ENCODE measurements around the gene USP30. TPM values are rescaled to one million over a fixed set of nuclear protein-coding genes. Genes with fewer than 3 reads are reported as not detected.
A peak's percentile ranks its signal among the peaks of the same experiment; 100 is the strongest.

Gene USP30
- total RNA-seq, 1 experiment from 2014 or later = 6.2 TPM

DNA sequence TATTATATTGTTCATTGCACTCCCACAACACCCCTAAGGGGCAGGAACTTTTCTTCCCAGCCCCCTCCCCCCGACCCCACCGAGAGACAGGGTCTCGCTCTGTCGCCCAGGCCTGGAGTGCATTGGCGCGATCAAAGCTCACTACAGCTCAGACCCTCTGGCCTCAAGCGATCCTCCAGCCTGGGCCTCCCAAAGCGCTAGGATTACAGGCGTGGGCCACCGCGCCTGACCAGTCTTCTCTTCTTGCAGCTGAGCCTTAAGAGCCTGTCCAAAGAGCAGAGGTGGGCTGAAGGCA lies 44.7 kb downstream of the USP30 start:
- DNase-seq (ENCODE audit: low spot score) = no peak

DNA sequence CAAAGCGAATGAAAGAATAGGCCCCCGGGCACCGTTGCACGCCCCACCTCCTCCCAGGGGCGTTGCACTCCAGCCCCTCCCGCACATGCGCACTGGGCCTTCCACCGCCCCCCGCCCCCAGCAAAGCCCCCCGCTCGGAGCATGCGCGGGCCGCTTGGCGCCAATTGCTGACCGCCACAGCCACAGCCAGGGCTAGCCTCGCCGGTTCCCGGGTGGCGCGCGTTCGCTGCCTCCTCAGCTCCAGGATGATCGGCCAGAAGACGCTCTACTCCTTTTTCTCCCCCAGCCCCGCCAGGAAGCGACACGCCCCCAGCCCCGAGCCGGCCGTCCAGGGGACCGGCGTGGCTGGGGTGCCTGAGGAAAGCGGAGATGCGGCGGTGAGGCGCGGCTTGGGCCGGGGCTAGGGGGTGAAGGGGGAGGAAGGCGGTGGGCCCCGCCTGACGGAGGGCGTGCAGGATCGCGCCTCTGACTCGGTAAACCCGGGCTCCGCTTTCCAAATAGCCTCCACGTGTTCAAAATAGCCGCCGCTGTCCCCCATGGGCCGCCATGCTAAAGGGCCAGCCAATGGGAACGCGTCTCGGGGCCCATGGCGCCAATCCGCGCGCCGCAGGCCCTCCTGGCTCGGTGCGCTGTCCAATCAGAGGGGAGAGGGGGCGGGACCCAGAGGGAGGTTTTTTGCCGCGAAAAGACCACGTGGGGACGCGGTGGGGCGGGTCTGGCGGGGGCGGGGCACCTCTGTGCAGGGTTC lies 45.2 kb downstream of the USP30 start, which contains the start of gene UNG:
Gene UNG, plus strand, starts transcription at position 163 of the 748 bp plus-strand sequence. Its CDS starts 83 bp downstream, at position 246.
- DNase-seq (ENCODE audit: low spot score) = peak; percentile 95

DNA sequence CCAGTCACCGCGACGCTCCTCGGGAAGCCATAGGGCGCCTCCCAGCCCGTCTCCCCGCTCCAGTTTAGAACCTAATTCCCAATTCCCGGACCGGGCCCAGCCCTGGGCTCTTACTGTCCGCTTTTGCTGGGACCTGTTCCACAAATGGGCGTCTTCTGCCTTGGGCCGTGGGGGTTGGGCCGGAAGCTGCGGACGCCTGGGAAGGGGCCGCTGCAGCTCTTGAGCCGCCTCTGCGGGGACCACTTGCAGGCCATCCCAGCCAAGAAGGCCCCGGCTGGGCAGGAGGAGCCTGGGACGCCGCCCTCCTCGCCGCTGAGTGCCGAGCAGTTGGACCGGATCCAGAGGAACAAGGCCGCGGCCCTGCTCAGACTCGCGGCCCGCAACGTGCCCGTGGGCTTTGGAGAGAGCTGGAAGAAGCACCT lies 45.8 kb downstream of the USP30 start:
- peak; percentile 47 for DNase-seq (ENCODE audit: low spot score)

DNA sequence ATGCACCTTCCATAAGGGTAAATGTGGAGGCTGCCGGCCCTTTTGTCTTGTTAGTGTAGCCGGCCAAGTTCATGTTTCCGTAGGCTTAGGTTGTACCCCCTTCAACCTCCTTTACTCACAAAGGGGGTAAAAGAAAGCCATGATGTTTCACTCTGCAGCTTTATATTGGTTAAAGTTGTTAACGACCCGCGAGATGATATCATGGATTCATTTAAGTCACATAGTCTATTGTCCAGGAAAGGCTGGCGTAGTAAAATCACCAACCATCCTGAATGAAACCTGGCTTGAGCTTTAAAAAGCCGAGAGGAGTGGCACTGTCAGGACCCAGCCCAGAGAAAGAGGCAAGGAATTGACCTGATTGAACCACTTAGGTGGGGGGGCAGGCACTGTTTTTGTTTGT lies 46.3 kb downstream of the USP30 start:
- DNase-seq (ENCODE audit: low spot score) = peak; percentile 18

DNA sequence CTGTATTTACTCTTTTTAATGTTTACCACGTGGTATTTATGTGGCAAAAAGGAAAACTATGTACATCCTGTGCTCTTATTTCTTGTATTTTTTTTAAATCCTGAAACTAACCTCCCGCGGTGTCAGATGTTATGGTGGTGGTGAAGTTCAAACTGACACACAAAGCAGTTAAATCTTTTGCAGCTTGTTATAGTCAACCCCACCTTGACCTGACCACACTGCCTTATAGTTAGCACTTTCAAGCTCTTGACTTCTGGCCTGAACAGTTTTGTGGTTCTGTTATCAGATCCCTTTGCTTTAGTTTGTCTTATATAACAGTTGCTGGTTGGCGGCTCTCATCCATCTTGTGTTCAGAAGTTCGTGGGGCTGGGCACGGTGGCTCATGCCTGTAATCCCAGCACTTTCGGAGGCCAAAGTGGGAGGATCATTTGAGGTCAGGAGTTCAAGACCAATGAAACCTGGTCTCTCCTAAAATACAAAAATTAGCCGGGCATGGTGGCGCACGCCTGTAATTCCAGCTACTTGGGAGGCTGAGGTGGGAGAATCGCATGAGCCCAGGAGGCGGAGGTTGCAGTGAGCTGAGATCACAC lies 47.1 kb downstream of the USP30 start:
- DNase-seq (ENCODE audit: low spot score) = no peak

DNA sequence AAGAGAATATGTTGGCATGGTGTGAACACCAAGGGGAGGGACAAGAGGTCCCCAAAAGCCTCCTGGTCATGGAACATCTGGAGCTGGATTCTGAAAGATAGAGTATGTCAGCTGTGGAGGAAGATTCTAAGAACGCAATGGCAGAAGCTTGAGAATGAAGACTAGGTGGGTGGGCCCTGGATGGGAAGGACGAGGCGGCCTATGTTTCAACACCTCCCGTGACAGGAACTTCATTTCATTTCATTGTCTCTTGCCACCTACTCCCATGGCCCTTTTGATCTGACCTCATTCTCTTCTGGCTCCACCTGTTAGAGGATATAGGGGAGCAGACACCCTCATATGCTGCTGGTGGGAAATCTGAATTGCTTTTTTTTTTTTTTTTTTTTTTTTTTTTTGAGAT lies 48.4 kb downstream of the USP30 start:
- no peak for DNase-seq (ENCODE audit: low spot score)

DNA sequence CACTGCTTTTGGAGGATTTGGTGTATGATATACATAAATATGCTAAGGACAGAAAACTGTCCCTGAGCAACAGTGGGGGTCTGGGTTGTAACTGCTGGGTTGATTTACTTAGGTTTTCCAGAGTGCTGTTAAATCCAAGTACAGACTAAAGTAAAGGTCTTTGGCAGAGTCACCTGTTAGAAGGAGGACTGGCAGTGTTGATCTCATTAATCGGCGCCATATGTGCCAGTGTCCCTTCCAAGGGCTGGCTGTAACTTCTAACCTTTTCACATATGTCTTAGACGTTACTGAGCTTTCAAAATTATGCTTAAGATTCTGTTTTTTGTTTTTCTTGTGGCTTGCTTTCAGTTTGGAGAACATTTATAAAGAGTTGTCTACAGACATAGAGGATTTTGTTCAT lies 50.1 kb downstream of the USP30 start:
- DNase-seq (ENCODE audit: low spot score) = no peak

DNA sequence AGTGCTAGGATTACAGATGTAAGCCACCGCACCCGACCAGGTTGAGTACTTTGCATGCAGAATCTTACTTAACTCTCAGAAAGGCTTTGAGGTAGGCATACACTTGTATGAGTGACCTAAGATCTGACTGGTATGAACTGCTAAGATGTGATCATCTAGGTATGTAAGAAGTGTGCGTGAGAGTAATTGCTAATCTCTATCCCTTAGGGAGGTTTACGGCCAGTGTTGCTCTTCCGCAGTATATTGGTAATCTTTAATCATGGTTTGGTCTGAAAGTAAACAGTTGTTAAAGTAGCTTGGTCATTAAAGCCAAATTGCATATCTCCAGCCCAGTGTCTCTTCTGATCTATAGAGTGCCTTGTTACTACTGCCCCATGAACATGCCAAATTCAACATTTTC lies 52.8 kb downstream of the USP30 start:
- no peak for DNase-seq (ENCODE audit: low spot score)

DNA sequence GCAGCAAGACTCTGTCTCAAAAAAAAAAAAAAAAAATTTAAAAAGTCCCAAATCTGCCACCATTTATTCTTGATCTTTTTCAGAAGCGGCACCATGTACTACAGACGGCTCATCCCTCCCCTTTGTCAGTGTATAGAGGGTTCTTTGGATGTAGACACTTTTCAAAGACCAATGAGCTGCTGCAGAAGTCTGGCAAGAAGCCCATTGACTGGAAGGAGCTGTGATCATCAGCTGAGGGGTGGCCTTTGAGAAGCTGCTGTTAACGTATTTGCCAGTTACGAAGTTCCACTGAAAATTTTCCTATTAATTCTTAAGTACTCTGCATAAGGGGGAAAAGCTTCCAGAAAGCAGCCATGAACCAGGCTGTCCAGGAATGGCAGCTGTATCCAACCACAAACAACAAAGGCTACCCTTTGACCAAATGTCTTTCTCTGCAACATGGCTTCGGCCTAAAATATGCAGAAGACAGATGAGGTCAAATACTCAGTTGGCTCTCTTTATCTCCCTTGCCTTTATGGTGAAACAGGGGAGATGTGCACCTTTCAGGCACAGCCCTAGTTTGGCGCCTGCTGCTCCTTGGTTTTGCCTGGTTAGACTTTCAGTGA lies 57.5 kb downstream of the USP30 start:
- no peak for DNase-seq (ENCODE audit: low spot score)

DNA sequence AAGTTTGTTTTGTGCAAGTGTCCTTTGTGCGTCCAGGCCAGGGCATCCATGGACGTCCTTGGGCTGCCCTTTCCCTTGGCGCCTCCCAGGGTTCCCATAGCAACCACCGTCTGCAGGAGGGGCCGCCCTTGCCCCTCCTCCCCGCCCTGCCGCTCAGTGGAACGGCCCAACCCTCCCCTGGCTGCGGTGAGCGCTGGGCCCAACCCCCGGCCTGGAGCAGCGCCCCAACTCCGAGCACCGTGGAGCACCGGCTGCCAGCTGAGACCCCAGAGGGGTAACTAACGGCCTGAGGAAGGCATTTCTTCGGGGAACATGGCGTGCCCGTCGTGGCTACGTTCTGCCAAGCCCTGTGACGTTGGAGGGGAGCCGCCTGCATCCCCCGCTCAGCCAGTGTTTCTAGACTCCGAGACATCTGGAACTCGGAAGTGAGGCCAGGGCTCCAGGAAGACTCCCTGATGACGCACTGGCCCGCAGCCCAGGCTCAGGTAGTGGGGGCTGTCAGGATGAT lies 58.7 kb downstream of the USP30 start:
- peak; percentile 74 for DNase-seq (ENCODE audit: low spot score)

DNA sequence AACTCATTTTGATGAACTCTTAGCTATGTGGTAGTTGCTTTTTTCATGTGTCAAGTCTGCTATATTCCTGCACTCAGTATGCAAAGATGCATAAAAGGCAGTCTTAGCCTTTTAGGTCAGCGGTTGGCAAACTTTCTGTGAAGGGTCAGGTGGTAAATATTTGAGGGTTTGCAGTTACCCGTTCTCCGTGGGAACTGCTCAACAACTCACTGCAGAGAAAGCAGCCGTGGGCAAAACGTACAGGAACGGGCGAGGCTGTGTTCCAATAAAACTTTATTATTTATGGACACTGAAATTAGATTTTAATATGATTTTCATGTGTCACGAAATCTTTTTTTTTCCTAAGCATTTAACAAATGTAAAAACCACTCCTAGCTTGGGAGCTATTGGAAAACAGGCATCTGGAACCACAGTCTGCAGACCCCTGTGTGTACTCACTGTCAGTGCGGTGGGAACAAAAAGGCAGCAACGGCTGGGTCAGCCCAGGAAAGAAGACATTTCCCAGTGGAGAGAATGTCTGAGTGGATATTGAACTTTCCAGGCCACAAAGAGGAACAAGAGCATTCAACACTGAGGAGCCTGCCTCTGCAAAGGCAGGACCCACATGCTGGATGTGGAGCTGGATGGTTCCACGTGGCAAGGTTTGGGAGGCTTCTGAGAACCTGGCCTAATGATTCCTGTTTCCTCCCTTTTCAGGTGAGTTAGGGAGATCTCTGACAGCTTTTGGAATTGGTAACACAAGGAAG lies 60.5 kb downstream of the USP30 start:
- DNase-seq (ENCODE audit: low spot score) = no peak

DNA sequence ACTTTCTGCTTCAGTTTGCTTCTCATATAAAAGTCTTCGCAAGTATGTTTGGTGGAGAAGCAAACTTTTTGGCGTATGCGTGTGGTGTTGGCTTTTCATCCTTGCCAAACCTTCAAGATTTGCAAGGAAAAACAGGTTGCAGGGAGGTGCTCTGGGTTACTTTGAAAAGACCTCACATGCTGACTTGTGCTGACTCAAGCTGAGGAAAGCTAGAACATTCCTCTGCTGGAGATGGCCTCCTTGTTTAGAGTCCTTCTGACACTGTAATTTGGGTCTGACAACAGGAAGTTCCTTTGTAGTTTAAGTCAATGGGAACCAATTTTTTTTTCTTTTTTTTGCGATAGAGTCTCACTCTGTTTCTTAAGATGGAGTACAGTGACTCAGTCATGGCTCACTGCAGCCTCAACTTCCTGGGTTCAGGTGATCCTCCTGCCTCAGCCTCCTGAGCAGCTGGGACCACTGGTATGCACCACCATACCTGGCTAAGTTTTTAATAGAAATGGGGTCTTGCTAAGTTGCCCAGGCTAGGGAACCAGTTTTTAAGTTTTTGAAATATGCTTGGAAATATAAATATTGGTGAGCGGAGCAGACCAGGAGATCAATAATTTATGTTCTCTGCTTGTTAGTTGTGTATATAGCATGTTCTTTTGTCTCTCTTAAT lies 61.4 kb downstream of the USP30 start:
- no peak for DNase-seq (ENCODE audit: low spot score)

DNA sequence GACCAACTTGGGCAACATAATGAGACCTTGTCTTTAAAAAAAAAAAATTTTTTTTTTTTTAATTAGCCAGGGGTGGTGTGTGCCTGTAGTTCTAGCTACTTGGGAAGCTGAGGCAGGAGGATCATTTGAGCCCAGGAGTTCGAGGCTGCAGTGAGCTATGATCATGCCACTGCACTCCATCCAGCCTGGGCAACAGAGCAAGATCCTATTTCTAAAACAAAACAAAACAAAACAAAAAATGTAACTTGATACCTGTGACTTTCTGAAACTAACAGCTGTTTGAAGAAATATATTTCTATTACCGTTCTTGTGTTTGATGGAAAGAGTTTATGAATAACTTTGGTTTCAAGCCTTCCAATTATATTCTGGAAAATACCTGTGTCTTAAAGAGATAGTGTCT lies 62.3 kb downstream of the USP30 start:
- no peak for DNase-seq (ENCODE audit: low spot score)

DNA sequence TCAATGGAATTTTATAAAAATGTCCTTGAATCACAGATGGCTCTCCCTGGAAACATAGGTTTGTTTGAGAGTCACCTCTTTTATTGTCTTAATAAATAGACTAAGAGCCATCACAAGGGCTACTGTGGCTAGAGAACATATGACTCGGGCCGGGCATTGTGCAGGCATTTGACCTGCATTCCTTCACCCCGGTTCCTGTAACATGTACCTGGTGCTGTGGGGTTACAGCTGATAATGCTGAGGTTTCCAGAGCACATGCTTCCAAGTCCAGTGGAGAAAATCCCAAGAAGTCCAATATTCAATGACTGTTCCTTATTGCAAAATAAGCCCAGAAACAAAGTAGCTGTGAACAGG lies 63.0 kb downstream of the USP30 start:
- DNase-seq (ENCODE audit: low spot score) = no peak

DNA sequence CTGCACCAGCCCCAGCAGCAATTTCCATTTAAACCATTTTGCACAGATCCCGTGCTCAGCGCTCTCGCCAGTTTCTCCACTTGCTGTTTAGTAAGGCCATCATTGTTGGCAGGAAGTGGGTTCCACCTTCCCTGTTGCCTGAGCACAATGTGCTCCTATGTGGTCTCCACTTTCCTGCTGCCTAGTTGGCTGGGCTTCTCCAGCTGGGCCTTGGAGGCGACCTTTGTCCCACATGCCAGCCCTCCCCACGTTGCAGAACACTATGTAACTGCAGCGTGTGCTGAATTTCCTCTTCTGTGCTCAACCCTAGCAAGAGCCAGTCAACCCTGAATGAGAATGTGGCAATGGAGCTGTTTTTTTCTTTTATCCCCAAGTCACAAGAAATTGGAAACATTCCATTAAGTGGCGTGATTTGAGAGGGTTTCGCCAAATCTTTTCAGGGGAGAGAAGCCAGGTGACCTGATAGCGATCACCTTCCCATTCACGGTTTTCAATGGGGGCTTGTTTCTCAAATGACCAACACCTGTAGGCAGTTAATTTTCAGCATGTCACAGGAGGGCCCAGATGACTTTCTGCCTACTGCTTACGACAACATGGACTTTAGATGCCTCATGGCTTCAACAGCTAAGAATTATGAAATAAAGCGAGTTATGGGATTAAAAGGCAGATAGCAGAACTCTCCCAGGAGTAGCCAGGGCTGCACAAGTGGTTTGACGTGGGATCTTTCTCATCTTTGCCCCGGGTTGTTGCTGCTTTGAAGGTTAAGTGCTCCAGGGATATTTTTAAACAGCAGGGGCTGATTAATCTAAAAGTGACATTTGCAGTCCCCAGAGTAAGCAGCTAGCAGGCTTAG lies 63.6 kb downstream of the USP30 start, which contains the start of gene ACACB:
Gene ACACB, plus strand, starts transcription at position 830 of the 853 bp plus-strand sequence. CDS start 22,819 bp downstream, outside the sequence.
- DNase-seq (ENCODE audit: low spot score) = peak; percentile 40

DNA sequence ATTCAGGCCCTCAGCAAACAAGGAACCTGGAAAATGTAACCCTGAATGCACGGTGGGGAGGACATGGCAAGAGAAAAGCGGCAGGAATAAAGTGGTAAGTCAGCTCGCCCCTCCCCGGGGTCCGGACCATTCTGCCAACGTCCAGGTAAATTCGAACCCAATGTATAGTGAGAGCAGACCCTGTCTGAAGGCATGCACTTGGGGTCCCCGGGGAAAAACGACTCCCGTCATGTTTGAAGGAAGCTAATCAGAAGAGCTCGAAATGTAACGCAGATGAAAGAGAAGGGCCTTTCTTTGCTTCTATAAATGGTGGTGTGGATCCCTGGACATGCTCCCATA lies 64.2 kb downstream of the USP30 start:
- no peak for DNase-seq (ENCODE audit: low spot score)

DNA sequence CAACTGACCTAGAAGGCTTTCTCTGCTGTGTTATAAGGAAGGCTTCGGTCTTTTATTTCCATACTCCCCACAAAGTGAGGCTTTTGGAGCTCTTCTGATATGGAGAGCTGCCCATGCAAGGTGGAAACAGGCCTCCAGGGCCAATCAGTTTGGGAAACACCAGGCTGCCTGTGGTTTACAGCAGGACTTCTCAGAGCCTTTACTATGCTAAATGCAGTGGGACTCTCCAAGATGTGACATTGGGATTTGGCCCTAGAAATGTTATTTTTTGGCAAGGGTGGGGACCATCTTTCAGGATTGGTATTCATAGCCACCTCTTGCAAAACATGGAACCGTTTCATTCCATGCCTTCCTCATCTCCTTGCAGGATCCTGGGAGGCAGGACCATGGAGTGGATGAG lies 67.7 kb downstream of the USP30 start:
- DNase-seq (ENCODE audit: low spot score) = no peak

DNA sequence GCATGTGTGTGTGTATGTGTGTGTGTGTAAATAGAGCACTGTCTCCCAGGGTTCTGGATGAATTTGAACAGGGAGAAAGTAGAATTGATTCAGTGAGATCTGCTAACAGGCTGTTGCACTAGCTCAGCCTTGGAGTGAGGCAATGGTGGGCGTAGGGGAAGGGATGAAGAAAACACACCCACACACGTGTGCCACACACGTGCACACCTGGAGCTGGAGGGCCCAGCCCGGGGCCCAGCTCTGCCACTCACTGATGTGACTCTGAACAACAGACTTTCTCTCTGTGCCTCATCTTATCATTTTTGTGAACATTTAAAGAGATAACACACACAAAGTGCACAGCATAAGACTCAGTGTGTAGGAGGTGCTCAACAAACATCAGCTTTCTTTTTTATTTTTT lies 68.2 kb downstream of the USP30 start:
- no peak for DNase-seq (ENCODE audit: low spot score)

DNA sequence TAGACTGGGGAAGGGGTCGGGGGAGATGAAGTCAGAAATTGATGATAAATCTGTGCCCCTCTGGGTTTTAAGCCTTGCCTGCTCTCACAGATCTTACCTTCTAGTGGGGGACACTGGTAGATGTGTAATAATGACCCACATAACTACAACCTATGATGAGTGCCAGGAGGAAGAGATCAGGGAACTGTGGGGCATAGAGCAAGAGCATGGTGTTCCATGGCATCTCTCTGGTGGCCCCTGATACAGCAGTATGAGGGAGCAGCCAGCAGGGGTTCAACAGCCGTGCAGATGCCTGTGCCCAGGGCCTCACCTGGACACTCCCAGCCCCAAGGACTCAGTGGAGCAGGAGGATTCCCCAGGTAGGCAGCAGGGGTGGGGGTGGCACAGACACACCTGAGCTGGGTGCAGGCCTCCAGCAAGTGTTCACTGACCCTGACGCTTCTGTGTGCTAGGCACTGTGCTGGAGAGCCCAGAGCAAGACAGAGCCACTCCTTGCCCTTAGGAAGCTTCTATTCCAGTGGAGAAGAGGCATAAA lies 69.0 kb downstream of the USP30 start:
- DNase-seq (ENCODE audit: low spot score) = no peak

DNA sequence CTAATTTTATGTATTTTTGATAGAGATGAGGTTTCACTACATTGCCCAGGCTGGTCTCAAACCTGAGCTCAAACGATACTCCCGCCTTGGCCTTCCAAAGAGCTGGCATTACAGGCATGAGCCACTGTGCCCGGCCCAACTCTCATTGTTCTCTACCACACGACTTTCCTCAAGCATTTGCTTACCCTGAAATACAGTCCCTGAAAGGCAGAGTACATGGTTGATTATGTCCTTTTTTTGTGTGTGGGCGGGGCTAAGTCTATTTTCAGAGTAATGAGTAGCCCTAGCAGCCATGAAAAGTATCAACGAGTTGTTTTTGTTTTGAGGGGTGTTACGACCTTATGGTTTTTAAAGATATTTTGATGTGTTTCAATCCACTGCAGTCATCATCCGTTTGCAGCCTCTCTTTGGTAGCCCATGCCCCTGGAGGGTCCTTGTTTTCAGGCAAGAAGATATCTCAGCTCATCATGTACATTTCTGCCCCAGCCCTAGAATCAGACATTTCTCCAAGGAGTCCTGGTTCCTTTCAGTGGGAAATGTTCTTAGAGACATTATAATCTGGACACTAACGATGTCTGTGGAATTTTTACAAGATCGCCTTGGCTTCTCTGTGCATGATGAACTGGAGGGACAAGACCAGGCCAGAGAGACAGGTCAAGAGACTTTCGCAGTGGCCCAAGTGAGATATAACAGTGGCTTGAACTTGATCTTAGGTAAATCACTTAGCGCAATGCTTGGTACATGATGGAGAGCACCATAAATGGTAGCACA lies 72.7 kb downstream of the USP30 start:
- DNase-seq (ENCODE audit: low spot score) = no peak
